NCI-H2029 (cell line): Measurements from ENCODE around the gene FBXL2.
"Not testable (repeated sequence)": the region's sequence is repeated elsewhere in the genome, so short reads cannot be mapped to it uniquely, and the experiment has no call there.

ENCODE experiments used
- DNase-seq: peaks from one replicate; lab custom pipeline; 2025; lab: John Stamatoyannopoulos, UW

The FBXL2 gene

DNA sequence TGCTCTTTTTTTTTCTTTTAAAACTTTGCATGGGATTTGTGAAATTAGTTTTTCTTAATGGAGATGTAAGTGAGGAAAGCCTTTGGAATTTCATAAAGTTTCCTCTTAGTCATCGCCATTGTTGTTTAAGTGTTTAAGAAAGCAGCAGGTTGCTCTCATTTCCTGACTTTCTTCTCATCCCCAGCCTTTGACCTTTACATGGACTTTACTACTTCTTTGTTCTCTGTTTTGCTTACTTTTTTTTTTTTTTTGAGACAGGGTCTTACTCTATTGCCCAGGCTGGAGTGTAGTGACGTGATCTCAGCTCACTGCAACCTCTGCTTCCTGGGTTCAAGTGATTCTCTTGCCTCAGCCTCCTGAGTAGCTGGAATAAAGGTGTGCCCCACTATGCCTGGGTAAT, 38.6 kb downstream of the FBXL2 start:
- no peak for DNase-seq

DNA sequence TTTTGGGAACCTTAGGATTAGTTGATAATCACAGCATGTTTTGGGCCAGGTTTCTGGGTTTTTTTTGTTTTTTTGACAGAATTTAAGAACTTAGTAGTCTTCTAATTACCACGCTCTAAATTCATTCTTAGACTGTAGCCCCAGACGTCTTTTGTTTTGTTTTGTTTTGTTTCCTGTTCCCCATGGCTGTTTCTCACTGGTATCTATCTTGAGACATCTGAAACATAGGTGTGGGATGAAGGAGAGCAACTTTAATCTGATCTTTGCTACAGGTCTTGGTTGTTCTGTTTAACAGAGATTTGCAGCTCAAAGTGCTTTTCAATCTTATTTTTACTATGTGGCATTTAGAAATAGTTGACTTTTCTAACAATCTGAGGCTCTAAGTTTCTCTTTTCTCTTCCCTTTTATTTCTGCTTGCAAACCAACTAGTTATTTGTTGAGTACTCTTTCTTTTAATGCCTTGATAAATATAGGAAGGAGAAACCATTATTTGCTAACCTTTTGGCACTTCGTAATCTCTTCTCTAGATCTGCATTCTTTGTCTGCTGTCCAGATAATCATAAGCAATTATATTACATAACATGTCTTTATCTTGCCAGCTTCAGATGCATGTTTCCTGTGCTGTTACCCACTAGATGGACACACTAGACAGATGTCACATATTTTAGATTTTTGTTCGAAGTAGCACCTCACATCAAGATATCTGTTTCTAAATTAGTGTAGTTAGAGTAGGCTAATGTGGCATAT, 40.9 kb downstream of the FBXL2 start:
- peak; percentile 4 for DNase-seq

DNA sequence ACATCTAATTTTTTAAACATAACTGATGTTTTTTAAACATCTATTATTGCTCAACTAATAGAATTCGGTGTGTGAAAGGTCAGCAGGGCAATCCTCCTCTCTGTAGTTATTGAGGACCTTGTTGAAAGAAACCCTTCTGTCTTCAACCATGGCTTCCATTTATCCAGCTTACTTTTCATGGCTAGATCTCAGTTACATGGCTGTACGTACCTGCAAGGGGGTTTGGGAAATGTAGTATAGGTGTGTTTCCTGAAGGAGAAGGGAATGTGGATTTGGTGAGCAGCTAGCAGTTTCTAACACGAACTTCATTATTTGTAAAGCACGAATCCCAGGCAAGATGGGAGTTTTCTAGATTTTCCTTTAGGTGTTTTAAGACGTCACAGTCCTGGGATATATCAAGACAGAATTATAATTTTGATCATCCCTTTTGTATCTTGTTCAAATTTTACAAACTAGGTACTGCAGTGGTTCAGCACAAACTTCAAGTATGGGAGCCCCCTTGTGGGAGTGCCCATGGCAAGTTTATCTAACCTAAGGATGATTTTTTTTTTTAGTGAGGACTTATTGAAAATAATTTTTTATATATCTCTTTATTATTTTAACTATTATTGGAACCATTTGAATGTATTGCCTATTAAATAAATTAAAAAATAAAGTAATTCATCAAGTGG, 41.6 kb downstream of the FBXL2 start:
- no peak for DNase-seq

DNA sequence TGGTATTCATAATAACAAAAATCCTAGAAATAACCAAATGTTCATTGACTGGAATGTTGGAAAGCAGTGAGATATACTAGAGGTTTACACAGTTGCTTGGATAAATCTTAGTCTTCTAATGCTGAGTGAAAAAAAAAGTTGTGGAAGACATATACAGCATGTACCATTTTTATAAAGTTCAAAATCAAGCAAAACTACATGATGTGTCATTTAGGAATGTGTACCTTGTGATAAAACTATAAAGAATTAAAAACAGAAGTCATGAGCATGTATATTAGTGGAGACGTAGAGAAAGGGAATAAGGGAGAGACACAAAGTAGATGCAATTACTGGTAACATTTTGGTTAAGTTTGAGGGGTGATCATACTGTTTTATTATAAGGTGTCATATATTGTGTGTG, 45.2 kb downstream of the FBXL2 start:
- DNase-seq: no peak

DNA sequence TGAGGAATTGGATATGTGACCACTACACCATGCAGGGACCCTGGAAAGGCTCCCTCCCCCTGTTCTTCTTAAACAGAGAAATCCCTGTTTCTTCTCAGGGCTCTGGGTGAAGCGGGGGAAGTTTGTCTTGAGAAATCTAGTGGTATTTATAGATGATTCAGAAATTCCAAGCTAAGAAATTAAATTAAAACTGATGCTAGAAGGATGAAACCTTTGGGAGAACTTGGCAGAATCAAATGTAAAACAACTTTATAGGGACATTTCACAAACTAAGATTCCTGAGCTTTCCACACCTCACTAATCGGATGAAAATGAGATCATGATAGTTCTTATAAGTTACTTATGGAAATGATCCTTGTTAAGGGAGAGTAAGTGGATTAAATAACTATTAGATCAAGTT, 54.2 kb downstream of the FBXL2 start:
- no peak for DNase-seq

DNA sequence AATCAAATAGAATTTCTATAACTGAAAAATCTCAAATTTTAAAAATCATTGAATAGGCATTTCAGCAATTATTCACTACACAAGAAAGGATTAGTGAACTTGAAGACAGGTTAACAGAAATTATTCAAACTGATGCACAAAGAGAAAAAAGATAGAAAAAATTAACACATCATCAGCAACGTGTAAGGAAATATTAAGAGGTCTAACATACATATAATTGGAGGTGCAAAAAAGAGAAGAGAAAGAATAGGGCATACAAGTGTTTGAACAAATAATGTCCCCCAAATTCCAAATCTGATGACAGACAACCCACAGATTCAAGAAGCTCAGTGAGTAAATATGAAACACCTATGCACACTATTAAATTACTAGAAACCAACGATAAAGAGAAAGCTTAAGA, 57.1 kb downstream of the FBXL2 start:
- DNase-seq: no peak

DNA sequence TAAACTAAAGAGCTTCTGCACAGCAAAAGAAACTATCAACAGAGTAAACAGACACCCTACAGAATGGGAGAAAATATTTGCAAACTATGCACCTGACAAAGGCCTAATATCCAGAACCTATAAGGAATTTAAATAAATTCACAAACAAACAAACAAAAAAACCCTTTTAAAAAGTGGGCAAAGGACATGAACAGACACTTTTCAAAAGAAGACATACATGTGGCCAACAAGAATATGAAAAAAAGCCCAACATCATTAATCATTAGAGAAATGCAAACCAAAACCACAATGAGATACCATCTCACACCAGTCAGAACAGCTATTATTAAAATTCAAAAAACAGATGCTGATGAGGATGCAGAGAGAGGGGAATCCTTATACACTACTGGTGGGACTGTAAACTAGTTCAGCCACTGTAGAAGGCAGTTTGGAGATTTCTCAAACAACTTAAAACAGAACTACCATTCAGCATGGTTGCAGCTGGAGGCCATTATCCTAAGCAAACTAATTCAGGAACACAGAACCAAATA, 61.8 kb downstream of the FBXL2 start:
- DNase-seq: not testable (repeated sequence)

DNA sequence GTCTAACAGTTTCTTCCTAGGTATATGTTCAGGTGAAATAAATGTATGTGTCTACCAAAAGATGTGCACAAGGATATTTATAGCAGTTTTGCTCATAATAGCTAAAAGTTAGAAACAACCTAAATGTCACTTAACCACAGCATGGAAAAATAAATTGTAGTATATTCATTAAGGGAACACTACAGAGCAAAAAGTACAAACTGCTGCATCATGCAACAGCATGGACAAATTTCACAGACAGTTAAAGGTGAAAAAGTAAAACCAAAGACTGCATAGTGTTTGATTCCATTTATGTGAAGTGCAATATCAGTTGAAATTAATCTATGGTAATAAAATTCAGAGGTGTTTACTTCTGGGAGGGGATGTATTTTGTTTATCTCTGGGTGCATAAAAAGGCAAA, 62.5 kb downstream of the FBXL2 start:
- DNase-seq: no peak

DNA sequence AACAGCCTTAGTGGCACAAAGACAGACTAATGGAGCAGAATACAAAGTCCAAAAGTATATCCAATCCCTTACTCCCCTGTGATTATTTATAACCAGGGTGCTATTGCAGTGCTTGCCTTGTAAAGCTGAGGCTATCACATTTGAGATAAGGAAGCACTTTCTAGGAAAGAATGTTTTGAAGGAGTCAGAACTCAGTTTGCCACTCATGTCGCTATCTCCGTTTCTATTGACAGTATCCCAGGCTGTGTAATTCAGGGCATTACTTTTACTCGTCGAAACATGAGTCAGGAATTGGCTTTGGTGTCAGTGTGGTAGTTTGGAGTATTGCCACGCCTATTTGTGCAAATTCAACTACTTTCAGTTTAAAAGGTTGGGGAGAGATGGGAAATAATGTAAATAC, 78.4 kb downstream of the FBXL2 start:
- no peak for DNase-seq

DNA sequence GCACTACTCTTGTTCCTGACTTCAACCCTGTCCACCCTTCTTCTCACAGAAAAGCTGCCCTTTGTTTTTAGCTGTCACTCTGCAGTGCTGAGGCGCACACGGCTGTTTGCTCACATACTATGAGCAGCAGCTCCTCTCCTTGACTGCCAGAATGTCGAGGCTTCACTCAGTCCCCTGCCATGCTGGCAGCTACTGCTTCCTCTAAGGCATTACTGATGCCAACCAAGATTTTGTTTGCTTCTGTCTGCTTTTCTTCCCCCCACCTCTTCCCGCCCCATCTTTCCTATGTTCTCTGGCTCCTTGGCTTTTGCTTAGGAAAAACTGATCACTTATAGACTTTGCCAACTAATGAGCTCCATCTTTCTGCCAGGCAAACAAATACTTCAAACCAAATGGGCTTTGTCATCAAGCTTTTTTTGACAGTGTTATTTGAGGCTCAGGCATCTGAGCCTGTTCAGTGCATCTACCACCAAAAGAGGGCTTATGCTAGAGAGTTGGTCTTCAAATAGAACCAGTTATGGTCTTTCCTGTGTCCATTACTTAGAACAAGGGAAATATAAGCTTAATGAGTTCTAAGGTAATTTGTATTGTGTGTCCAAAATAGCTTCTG, 81.0 kb downstream of the FBXL2 start:
- DNase-seq: no peak

DNA sequence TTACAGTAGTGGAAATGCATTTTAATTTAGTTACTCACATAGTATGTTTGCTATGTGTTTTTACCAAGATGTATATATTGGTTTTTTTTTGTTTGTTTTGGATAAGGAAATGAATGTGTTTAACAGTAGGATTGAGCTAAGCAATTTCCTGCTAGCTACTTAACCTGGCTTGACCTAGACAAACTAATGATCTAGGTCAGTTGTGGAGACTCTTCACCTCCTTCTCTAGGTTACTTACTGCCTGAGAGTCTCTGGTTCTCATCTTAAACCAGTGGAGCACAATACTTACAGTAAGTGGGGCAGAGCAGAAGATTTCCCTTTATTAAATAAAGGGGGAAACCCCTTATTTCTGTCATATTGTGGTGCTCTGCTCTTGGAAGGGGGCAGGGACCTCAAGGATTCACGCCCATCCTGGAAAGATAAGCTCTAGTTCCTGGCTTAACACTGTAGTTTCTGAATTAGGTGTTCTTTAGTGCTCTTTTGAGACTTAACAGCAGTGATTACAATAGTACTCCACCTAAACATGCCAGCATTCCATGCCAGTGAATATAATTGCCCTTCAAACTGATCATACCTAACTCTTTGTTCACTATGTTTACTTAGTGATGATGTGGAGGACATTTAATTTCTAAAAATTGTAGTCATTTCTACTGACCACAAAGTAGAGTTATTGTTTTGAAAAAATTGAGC, 83.0 kb downstream of the FBXL2 start:
- peak; percentile 13 for DNase-seq

DNA sequence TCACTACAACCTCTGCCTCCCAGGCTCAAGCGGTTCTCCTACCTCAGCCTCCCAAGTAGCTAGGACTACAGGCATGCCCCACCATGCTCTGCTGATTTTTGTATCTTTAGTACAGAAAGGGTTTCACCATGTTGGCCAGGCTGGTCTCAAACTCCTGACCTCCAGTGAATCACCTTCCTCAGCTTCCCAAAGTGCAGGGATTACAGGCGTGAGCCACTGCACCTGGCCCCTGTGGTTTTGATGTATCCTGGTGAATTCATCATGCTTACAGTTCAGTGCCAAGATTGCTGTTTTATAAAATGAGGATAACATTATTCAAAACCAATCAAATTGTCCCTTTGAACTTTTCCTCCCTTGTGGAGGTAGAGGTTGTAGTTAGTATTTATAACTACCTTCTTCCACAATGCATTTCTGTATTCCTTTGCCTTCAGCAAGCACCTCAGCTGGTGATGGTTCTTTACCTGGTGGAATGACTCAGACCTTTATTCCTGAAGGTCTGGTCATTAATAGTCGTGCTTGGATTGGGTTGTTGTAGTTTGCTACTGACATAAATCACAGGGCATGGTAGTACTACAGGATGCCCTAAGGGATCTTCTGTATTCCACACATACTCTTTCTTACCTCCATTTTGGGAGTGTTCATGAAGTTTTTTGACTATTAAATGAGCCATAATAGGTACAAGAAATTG, 86.0 kb downstream of the FBXL2 start:
- DNase-seq: no peak

DNA sequence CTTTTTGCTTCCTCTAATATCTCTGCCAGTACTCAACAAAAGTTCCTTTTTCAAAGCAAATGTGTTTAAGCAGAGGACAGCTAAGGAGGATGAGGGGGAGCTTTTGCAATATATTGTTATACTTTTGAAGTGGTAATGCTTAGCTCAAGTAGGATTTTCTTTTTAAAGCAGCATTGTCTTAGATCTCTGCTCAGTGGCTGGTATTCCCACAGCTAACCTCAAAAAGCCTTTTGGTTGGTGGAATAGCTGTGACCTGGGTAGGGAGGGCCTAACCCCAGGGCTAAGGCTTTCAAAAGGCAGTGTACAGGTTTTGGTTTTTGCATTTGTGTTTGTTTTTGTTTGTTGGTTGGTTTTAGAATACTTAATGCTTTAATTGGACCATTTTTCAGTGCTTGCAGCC, 86.8 kb downstream of the FBXL2 start:
- no peak for DNase-seq

DNA sequence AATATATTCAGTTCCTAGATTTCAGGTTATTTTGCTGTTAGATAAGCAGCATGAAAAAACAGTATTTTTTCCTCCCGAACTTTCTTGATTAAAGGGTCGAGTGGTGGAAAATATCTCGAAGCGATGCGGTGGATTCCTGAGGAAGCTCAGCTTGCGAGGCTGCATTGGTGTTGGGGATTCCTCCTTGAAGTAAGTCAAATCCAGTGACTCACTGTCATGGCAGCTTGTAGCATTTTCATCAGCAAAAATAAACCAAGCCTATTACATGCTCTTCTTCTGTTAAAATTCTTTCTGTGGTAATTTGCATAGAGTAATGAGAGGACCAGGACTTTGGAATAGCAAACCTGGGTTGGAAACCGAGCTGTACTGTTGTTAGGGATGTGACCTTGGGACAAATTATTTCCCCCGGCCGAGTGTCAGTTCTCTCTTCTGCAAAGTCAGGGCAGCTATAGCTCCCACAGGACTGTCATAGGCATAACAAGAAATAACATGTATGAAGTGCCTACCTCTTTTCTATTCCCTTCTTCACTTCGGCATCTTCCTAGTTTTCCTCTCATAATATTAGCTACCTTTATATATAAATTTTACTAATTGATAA, 87.4 kb downstream of the FBXL2 start:
- DNase-seq: no peak

DNA sequence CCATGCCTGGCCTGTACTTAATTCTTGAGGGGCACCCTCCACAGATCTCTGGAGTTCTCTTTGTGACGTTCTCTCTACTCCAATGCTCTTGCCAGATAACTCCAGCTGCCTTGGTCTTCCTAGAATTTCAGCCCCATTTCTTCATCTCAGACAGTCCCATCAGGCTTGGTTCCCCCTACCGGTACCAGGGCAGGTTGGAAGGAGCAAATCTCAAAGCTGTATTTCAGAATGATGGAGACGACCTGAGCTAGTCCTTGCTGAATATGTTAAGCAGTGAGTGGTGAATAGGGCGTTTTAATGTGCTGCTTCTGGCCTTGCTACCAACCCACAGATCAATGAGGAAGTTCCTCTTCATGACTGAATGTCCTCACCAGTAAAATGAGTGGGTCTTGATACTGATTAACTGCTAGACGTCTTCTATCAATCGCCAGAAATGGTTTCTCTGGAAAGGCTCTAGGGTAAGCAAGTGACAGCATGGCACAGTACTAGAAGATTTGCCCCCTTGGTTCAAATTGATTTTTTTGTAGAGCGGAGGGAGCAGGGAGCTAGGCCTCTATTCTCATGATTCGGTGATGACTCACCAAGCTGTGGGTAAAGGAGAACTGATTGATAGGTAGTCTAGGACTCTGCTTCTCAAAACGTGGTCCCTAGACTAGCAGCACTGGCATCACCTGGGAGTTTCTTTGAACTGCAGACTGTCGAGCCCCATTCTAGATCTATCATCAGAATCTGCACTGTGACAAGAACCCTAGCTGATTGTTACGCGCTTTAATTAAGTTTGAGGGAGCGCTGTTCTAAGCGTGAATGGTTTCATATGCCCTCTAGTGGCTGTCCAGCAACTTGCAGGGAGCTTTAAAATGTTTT, 95.2 kb downstream of the FBXL2 start:
- peak; percentile 33 for DNase-seq

DNA sequence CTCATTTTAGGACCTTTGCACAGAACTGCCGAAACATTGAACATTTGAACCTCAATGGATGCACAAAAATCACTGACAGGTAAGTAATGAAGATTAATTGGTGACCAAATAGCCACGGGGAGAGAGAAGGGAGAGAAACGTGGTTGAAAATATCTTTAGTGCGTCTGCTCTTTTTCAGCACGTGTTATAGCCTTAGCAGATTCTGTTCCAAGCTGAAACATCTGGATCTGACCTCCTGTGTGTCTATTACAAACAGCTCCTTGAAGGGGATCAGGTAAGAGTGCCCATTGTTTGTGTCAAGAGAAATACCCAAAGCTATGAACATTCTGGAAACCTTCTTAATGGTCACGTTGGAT, 95.8 kb downstream of the FBXL2 start:
- no peak for DNase-seq

DNA sequence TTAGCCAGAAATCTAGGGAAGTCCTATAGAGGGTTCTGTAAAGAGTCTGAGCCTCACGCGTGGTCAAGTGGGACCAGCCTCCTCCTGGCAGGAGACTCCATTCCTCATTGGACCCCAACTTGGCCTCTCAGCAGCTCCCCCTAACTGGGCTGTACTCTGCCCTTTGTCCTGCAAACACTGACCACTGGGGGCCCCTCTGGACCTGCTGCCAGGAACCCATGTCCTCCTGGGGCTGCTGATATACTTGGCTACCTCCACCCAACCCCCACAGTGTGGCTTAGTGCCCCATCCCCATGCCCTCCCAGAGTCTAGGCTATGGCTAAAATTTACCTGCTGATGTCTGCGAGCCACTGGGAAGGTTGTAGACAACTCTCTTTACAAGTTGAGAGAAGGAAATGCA, 100.2 kb downstream of the FBXL2 start:
- no peak for DNase-seq

DNA sequence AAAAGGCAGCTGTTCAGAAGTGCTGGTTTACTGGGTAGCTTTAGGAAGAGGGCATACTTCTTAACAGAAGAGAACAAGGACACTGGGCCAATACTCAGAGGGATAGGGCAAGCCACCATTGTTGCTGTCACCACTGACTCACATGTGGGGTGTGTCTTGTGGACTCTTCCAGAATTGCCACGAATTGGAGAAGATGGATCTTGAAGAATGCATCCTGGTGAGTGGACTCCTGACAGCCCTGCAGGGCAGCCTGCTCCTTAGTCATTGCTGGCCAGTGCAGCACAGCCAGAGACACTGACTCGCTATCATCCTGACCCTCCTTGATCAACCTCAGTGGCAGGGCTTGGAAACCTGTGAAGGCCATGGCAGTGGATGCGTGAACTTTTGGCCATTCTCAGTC, 100.7 kb downstream of the FBXL2 start:
- DNase-seq: no peak

DNA sequence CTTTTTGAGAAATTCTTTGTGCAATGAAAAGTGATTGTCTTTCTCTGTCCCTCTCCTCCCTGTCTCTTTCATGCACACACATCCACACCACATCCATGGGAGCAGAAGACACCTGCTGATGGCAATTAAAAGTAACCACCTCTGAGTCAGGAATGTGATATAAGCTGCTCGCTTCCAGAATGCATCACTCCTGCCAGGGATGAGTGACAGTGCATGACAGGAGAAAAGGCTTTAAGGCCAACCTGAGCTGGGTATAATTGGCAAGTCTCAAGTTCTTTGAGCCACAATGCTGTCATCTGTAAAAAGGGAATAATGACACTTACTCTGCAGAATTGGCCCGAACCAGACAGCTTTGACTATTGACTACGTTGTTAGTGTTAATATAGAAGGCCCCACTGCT, 103.4 kb downstream of the FBXL2 start:
- DNase-seq: no peak

DNA sequence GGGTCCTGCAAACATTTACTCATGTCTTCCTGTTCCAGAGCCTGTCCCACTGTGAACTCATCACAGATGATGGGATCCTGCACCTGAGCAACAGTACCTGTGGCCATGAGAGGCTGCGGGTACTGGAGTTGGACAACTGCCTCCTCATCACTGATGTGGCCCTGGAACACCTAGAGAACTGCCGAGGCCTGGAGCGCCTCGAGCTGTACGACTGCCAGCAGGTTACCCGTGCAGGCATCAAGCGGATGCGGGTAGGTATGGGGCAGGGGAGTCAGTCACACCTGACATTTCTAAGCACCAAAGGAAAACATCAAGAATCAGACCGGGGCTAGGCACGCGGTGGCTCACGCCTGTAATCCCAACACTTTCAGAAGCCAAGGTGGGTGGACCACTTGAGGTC, 106.7 kb downstream of the FBXL2 start:
- DNase-seq: no peak

DNA sequence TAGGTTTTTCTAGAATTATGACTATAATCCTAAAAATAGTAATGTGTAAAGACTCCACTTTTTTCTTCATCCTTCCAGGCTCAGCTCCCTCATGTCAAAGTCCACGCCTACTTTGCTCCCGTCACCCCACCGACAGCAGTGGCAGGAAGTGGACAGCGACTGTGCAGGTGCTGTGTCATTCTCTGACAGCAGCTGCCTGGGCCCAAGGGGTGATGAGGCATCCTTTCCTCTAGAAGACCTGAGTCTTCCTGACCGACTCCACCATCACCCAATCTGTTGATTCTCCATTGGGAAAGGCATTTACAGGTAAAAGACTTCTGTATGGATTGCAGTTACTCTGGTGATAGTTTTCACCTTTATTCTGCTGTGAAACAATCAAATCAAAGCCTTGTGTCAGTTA, 108.2 kb downstream of the FBXL2 start:
- DNase-seq: no peak
